ENCODE results near the gene AGAP3. TPM values are rescaled to one million over a fixed set of nuclear protein-coding genes. Genes with fewer than 3 reads are reported as not detected.

AGAP3 gene
- total and polyA plus RNA-seq, 2 of the 4 experiments (the other 2 are of a cell fraction) = 35.3 to 93.9 TPM

GRCh38 chr7:151056666-151057505 is 29.4 kb upstream of the AGAP3 start:
- no peak for ATAC-seq (ENCODE audit: low read depth)
- no peaks in the 10 kb centered on the region for H3K36me3 ChIP-seq (ENCODE audit: control insufficient read depth, insufficient read depth, low read length)
- no peaks in the 10 kb centered on the region for H3K27me3 ChIP-seq (ENCODE audit: control insufficient read depth, insufficient read depth, low read length)
- H3K4me2 ChIP-seq (ENCODE audit: low read depth, low read length) = peak overlapping the region; percentile 81
- ChIA-PET CTCF (interaction anchor here (0.8 kb wide), 1 partner anchor 1769 kb away, joined by 3 read pairs; no protein-coding TSS in a partner anchor), POLR2A (ENCODE audit: unreplicated experiment) (no interaction called here)
- no peak for DNase-seq
- H4K91ac ChIP-seq (ENCODE audit: insufficient read depth, low read depth, low read length) = peak overlapping the region; percentile 77
- H3K18ac ChIP-seq (ENCODE audit: low read depth, low read length) = no peak overlapping the region
- peak overlapping the region; percentile 88 for H3K9ac ChIP-seq (ENCODE audit: low read depth, low read length)
- peak overlapping the region; percentile 17; the same call in 1 of the 2 replicates for H4K5ac ChIP-seq (ENCODE audit: low read depth, low read length)
- H3K4me3 ChIP-seq (ENCODE audit: insufficient read depth, low read depth, low read length) = peak overlapping the region; percentile 67
- H2BK5ac ChIP-seq (ENCODE audit: low read depth, low read length, poor library complexity, severe bottlenecking) = no peak overlapping the region
- peak overlapping the region; percentile 76 for H3K4ac ChIP-seq (ENCODE audit: low read depth, low read length)
- 26% methylated on average over 10 of the region's 29 CpGs; no CpG with 5 or more reads in 1 of the 2 experiments for WGBS, 2 experiments (ENCODE audit: extremely low coverage in 2 of 2, insufficient read length in 1 of 2)
- no peak overlapping the region for H2BK20ac ChIP-seq (ENCODE audit: low read depth, low read length)
- H3K14ac ChIP-seq (replicated peaks; ENCODE audit: low read depth, low read length) = peak overlapping the region; percentile 92; the same call in 1 of the 2 replicates
- H2AK5ac ChIP-seq (ENCODE audit: low read depth, low read length) = peak overlapping the region; percentile 78; the same call in 1 of the 2 replicates
- H2AFZ ChIP-seq (replicated peaks; ENCODE audit: low read length, poor library complexity) = peak overlapping the region; percentile 92
- peak overlapping the region; percentile 94 for H2AK9ac ChIP-seq (replicated peaks; ENCODE audit: low read depth, low read length, poor library complexity)
- H3K27ac ChIP-seq (ENCODE audit: insufficient read depth, low read length) = peak overlapping the region; percentile 45
- peak overlapping the region; percentile 90 for H4K8ac ChIP-seq (ENCODE audit: low read depth in 2 of 2, low read length in 2 of 2)
- H3K56ac ChIP-seq (ENCODE audit: extremely low read depth, insufficient read depth, low read length) = peak overlapping the region; percentile 10; the same call in 1 of the 2 replicates
- in situ Hi-C loops (cut with MboI; ENCODE audit: low sequenced_read_pairs) (no loop called here), dilution Hi-C loops (cut with HindIII; ENCODE audit: low sequenced_read_pairs, unreplicated experiment) (no loop called here), intact Hi-C loops (cut with micrococcal nuclease) (no loop called here)
- H4K20me1 ChIP-seq (ENCODE audit: insufficient read depth, low read length) = peaks cover 7% of the 10 kb centered on the region; the same call in 1 of the 2 replicates
- H3K4me1 ChIP-seq (ENCODE audit: control insufficient read depth, insufficient read depth, low read length) = peaks cover 31% of the 10 kb centered on the region
- H3K9me1 ChIP-seq (ENCODE audit: insufficient read depth, low read length) = peaks cover 8% of the 10 kb centered on the region; the same call in 1 of the 2 replicates
- no peaks in the 10 kb centered on the region for H3K9me3 ChIP-seq (ENCODE audit: control insufficient read depth, insufficient read depth, low read length)
- no peak overlapping the region for H2BK120ac ChIP-seq (ENCODE audit: low read depth, low read length)
- peak overlapping the region; percentile 82; the same call in 1 of the 2 replicates for H3K23ac ChIP-seq (ENCODE audit: low read depth, low read length)
- H2BK15ac ChIP-seq (ENCODE audit: low read depth, low read length) = no peak overlapping the region
- peaks cover 14 to 45% of the 10 kb centered on the region in 2 experiments for H3K79me1 ChIP-seq (ENCODE audit: low read depth in 1 of 2, low read length in 2 of 2)
- no TSS peak for BruUV-seq (replicated peaks)
- no peak for TF ChIP-seq BHLHE40 (IDR thresholded peaks at IDR 0.05; ENCODE audit: low read depth, low read length)
- no peak for TF ChIP-seq MXI1 (IDR thresholded peaks at IDR 0.05; ENCODE audit: borderline replicate concordance, low read depth, low read length)
- no peak for TF ChIP-seq RAD21 (IDR thresholded peaks at IDR 0.05; ENCODE audit: low read length)
- no peak for TF ChIP-seq CTCF (conservative IDR thresholded peaks at IDR 0.05; ENCODE audit: low read depth, low read length)
- no peak for TF ChIP-seq CEBPB (IDR thresholded peaks at IDR 0.05; ENCODE audit: low read depth, low read length)
- TF ChIP-seq CHD1 (IDR thresholded peaks at IDR 0.05; ENCODE audit: low read depth, low read length) = no peak
- no peak for TF ChIP-seq RFX5 (IDR thresholded peaks at IDR 0.05; ENCODE audit: low read depth, low read length)
- no peak for TF ChIP-seq MAFK (IDR thresholded peaks at IDR 0.05; ENCODE audit: low read depth, low read length)
- no peak for TF ChIP-seq RCOR1 (IDR thresholded peaks at IDR 0.05; ENCODE audit: insufficient replicate concordance, low read length)
- no peak for TF ChIP-seq NFE2L2 (IDR thresholded peaks at IDR 0.05; ENCODE audit: low read depth, low read length)
- TF ChIP-seq FOS (IDR thresholded peaks at IDR 0.05; ENCODE audit: low read depth, low read length) = no peak
- TF ChIP-seq POLR2A (IDR thresholded peaks at IDR 0.05; ENCODE audit: low read depth, low read length) = no peak
- TF ChIP-seq MAZ (IDR thresholded peaks at IDR 0.05; ENCODE audit: borderline replicate concordance, low read depth, low read length) = no peak
- TF ChIP-seq ELK1 (IDR thresholded peaks at IDR 0.05; ENCODE audit: borderline replicate concordance, low read depth, low read length) = no peak
